Stimulated activated CD8-positive, alpha-beta memory T cell treated with anti-CD3 and anti-CD28 coated beads, Interleukin-4, amount 100 ng/mL, for 4 hours (primary cell): ENCODE results near the gene SIRPD.
A peak's percentile ranks its signal among the peaks of the same experiment; 100 is the strongest.

Source experiments
- DNase-seq, 2 donors: peaks; one replicate each; pipeline ENCODE4 v3.0.0-alpha.2; 2020; ENCODE audit warnings: low read depth in 2 of 2, low spot score in 1 of 2

Gene SIRPD

GRCh38 chr20:1538655-1539054, 18.9 kb downstream of the SIRPD start:
- no peak for DNase-seq

DNA sequence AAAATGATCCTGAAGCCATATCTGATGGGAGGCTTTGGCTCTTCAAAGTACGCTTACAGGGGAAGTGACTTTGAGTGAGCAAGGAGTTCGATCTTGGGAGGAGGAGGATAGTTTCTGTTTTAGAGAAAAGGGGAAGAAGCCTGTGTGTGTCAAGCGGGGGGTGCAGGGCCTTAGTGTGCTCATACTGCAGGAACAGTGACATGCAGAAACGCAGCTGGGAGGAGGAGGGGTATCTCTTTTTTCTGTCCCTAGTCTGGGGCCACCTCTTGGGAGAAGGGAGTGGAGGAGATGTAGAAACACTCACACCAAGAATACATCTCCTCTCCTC, 19.8 kb downstream of the SIRPD start:
- no peak for DNase-seq

DNA sequence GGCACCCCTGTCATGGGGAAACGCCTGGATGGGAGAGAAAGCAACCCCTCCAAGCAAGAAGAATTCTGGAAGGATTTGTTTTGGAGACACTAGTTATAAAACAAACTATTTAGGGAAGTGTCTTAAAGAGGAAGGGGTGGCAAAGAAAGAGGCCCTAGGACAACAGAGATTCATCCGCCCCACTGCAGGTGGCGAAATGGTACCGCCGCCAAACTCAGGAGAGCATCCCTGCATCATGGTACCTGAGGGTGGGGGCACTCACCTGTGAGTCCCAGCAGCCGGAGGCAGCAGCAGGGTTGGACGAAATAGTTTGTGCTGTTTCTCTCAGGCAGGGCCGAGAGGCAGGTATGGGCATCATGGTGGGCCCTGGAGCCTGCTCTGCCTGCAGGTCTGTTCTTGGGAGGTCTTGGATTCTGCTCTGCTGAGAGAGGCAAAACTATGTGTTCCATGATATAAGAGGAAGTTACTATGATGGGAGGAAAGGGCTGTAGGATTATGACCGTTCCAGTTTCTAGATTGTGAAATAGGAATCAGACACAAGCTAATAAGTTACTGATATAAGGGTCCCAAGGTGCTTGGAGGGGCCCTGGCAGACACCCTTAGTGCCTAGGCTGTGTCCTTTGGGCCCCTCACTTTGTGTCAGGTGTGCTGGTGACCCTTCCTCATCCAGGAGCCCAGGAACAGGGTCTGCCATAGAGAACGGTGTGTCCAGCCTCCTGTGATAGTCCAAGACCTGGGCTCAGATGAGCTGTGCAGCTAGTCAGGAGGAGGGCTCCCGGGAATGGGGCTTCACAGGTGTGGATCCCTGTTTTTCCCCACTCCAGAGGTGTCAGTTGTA, 20.4 kb downstream of the SIRPD start:
- no peak for DNase-seq

- DNase-seq, result no peak
Observed at GRCh38 chr20:1535420-1536175, 21.9 kb downstream of the SIRPD start.

GRCh38 chr20:1534526-1534925, 23.0 kb downstream of the SIRPD start:
- no peak for DNase-seq

DNA sequence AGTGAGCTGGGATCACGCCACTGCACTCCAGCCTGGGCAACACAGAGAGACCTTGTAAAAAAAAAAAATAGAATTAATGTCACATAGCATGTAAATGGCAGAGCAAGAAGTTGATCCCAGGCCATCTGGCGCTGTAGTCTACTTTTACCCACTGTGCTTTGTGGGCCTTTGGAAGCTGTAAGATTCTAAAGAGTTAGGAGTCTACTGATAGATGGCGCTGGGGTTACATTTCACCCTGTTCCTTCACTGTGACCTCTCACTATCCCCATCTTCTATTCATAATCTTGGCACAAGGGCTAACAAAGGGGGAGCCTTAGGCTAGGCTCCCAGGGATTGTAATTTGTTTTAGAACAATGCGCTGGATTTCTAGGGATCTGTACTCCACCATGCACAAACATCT, 24.4 kb downstream of the SIRPD start:
- DNase-seq, result no peak

GRCh38 chr20:1528811-1529210, 28.7 kb downstream of the SIRPD start:
- DNase-seq, result no peak

DNA sequence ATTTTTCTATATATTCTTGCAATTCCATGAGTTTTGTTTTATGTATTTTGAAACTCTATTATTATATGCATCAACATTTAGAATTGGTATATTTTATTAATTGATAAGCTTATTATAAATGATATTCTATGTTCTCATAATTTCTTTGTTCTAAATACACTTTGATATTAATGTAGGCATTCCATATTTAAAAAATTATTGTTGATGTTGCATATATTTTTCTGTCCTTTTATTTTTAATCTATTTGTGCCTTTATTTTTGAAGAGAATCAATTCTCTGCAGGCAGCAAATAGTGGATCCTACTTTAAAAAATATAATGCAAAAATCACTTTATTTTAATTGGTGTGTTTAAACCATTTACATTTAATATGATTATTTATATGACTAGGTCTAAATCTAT, 29.6 kb downstream of the SIRPD start:
- no peak for DNase-seq

DNA sequence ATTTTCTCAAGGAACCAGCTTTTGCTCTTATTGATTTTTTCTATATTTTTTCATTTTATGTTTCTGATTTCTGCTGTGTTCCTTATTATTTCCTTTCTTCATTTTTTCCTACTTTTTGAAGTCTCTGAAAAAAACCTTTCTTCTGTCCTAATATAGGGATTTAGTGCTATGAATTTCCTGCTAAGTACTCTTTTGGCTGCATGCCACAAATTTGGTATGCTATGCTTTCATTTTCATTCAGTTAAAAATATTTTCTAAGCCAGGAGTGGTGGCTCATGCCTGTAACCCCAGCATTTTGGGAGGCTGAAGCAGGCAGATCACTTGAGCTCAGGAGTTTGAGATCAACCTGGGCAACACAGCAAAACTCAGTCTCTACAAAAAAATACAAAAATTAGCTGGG, 30.6 kb downstream of the SIRPD start:
- DNase-seq, result no peak

DNA sequence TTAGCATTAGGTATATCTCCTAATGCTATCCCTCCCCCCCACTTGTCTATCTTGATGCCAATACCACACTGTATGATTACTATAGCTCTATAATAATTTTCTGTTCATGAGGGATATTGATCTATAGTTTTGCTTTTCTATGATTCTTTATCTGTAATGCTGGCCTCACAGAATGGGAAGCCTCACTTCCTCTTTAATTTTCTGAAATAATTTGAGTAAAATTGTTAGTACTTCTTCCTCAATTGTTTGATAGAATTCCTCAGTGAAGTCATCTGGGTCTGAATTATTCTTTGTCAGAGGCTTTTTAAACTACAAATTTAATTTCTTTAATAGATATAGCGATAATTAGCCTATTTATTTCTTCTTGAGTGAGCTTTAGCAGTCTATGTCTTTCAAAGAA, 31.2 kb downstream of the SIRPD start:
- DNase-seq, result no peak

DNA sequence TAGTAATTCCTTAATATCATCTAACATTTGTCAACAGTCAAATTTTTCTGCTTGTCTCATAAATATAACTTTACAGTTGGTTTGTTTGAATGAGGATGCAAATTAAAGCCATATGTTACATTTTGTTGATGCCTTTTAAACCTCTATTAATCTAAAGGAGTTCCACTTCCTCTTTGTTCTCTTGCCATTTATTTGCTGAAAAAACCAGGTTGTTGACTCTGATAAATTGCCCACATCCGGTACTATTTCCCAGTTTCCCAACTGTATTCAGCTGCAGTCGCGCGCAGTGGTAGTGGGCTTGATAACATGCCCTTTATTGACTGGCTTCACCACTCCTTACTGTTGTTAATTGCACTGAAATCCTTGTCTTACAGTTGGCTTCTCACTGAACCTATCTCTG, 33.5 kb downstream of the SIRPD start:
- DNase-seq, result no peak

- DNase-seq, result no peak
Observed at GRCh38 chr20:1517010-1517409, 40.5 kb downstream of the SIRPD start.

DNA sequence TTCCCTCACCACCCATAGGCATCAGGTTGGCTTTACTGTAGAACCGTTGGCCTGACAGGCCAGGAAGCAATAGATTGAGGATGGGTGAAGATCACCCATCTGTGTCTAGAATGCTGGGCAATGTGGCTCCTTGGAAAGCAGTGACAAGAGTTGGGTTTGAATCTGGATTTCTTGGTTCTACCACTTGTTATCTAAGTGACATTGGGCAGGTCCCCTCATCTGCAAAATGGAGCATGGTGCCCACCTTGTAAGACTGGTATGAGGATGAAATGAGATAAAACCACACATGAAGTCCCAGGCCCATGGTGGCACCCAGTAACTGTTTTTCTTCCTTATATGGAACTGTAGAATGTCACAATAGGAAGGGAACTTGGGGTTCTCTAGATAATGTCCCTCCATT, 43.7 kb downstream of the SIRPD start:
- no peak for DNase-seq

DNA sequence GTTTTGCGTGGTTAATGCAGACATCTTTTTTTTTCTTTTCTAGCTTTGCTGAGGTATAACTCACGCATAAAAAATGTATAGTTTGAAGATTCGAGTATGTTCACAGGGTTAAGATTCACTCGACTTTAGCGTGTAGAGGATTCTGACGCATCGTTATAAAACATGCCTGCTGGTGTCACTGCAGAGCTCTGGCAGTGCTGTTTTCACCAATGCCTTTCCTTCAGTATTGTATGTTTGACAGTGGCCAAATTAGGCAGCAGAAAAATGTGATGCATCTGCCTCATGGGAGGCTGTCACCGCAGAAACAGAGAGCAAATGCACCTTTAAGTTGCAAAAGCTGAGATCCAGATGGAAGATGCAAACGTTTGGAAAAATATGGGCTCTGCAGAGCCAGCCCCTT, 48.3 kb downstream of the SIRPD start:
- no peak for DNase-seq

- DNase-seq, result no peak
Observed at GRCh38 chr20:1508574-1508973, 48.9 kb downstream of the SIRPD start.

GRCh38 chr20:1507276-1507675, 50.2 kb downstream of the SIRPD start:
- DNase-seq, result no peak

DNA sequence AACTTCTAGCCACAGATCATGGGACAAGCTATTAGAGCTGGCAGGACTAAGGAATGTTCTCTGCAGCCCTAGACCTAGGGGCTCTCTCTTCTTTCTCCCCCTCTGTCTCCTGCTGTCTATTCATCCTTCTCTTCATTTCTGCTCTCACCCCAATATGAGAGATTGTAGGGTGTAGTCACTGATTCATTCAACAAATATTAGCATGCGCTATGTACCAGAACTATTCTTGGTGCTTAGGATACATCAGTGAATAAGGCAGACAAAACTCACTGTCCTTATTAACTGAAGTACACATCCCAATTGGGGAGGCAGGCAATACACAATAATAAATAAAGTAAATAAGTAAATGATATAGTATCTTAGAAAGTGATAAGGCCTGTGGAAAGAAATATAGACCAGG, 51.6 kb downstream of the SIRPD start:
- no peak for DNase-seq

DNA sequence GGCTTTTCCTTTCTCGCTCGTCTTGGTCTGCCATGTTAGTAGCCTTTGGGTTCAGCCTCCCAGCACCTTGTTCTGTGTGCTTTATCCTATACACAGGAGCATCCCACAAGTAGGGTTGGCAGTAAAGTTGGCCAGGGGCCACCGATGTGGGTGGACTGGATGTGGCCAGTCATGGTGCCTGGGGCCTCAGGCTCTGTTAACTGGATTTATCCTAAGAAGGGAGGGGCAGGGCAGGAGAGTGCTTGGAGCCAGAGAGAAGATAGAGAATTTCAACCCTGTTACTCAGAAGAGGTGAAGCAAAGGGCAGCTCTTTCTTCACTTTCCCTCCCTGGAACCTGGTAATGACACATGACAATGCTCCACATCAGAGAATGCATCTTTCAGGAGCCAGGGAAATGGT, 52.1 kb downstream of the SIRPD start:
- no peak for DNase-seq

DNA sequence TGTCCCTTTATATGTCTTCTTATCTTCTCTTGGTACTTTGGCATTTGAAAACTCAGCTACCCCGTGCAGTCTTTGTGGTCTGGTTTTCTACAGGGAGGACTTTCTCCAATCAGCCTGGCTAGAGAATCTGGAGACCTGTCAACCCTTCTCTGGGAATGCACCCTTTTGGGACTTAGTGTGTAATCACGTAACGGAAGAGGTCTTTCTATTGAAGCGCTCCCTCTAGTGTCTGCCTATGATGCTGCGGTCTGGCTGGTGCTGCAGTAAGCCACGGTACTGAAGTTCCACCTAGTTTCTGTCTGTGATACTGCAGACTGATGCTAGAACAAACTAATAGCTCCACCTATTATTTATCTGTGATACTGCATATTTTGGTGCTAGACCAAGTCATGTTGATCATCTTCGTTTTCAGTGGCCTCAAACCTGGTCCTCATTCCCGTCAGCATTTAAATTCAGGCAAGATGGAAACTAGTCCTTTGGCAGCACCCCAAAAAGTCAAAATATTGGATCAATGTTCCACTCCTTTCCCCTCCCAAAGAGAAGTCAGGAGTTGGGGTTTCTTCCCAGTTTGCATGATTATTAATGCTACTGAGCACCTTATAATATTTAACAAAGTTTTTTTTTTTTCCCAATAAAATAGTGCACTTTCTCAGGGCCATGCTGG, 53.8 kb downstream of the SIRPD start:
- DNase-seq, result peak; percentile 41 to 58

DNA sequence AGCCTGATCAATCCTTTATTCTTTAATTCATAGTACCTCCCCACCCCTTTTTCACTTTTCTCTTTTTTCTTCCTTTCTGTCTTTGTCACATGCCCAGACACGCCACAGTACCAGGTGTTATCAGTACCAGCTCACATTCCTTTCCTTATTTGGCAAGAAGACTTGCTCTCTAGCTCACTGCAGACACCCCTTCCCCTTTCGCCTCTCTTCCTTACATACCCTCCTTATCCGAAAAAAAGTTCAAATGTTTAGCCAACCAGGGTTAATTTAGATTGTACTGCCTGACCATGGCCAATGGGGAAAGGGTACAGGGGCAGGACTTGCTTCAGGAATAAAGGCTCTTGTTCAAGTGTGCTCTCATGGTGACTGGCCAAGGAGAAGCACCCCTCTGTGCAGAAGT, 57.0 kb downstream of the SIRPD start:
- DNase-seq, result no peak

DNA sequence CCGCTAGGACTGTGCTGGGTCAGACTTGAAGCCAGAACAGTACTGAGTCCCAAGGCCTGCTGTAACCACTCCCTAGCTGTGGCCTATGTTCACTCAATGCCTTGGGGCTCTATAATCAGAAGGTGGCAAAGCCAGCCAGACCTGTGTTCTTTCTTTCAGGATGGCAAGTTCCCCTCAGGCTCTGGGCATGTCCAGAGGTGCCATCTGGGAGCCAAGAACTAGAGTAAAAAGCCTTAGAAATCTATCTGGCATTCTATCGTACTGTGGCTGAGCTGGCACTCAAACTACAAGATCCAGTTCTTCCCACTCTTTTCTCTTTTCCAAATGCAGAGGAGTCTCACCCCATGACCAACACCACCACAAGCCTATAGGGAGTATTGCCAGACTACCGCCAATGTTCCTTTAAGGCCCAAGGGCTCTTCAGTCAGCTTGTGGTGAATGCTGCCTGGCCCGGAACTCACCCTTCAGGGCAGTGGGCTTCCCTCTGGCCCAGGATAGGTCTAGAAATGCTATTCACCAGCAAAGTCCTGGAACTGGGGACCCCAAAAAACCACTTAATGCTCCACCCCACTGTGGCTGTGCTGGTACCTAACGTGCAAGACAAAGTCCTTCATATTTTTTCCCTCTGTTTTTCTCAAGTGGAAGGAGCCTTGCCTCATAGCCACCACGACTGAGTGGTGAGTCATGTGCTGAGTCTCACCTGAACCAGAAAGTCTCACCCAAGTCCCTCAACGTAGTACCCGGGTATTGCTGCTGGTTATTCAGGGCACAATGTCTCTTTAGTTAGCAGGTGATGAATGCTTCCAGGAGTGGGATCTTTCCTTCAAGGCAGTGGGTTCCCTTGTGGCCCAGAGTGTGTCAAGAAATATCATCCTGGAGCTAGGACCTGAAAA, 57.7 kb downstream of the SIRPD start:
- no peak for DNase-seq
